Neutrophil (primary cell): ENCODE measurements around the gene GASK1B.

Experiments
- H3K27ac ChIP-seq: fragments of 200-600 bp; sonication (generic); 2 replicates; pipeline ENCODE4 v1.5.1; 2016; ENCODE audit warnings: mild to moderate bottlenecking, moderate library complexity
- H3K27me3 ChIP-seq: fragments of 200-600 bp; sonication (generic); 2 replicates; pipeline ENCODE4 v1.6.0; 2016; ENCODE audit warnings: mild to moderate bottlenecking
- H3K36me3 ChIP-seq: fragments of 200-600 bp; sonication (generic); 2 replicates; pipeline ENCODE4 v1.5.1; 2017
- H3K4me1 ChIP-seq, 2 experiments: fragments of 200-600 bp in 1 of 2; sonication (generic) in 1 of 2; 1 replicate in 1 of 2; 2 replicates in 1 of 2; pipeline versions ENCODE4 v1.5.1 to v1.6.1; 2013 to 2016; ENCODE audit warnings: low read depth in 1 of 2, low read length in 1 of 2, mild to moderate bottlenecking in 1 of 2, moderate library complexity in 1 of 2; ENCODE audit not compliant: control insufficient read depth in 1 of 2, insufficient read depth in 1 of 2
- H3K4me3 ChIP-seq, 2 experiments: fragments of 200-600 bp in 1 of 2; sonication (generic) in 1 of 2; 1 replicate in 1 of 2; 2 replicates in 1 of 2; pipeline ENCODE4 v1.5.1; 2013 to 2016; ENCODE audit warnings: low read depth in 1 of 2, low read length in 1 of 2, mild to moderate bottlenecking in 1 of 2, moderate library complexity in 1 of 2
- H3K9me3 ChIP-seq: fragments of 200-600 bp; sonication (generic); 2 replicates; pipeline ENCODE4 v1.5.1; 2016
- CTCF ChIP-seq: fragments of 200-600 bp; sonication (generic); IDR thresholded peaks from 2 replicates; pipeline ENCODE4 v1.5.1; 2016; ENCODE audit warnings: antibody characterized with exemption

The GASK1B gene

DNA sequence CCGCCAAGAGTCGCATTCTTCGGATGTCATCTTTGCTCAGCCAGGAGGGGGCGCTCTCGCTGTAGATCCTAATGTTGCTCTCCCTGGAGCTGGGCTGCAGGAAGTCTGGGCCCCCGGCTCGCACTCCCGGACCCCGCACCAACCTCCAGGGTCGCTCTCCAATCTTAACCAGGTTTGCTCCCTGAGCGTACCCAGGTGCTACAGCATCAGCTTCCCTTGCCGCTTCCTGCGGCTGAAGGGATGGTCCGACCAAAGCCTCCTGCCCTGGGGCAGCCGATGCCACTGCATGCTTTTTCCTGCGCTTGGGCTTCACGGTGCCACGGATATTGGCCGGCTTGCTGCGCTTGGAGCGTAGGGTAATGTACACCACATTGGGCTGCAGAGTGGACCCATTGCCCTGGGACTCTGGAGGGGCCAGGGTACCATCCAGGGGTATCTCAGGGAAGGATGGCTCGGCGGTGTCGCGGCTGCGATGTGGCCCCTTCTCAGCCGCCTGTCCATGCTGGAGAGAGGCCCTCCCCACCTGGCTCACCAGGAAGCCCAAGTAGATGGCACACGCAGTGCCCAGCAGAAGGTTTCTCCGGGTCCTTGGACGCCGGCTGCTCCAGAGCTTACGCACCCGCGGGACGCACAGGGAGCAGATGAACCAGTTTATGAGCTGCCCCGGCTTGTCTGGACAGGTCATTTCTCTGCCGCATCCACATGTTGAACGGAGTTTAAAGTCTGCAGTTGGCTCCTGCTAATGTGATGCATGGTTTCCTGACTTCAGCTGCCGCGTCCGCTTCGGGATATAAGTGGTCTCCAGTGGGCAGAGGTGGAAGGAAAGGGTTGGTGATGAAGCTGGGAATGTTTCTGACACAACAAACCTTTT is 1.9 kb downstream of the GASK1B start:
- peaks cover 26 to 33% of the 10 kb centered on the region in 2 experiments for H3K4me1 ChIP-seq
- H3K36me3 ChIP-seq: no peaks in the 10 kb centered on the region
- H3K4me3 ChIP-seq: peak overlapping the region; percentile 45 to 47
- peak; percentile 54 for TF ChIP-seq CTCF
- no peak overlapping the region for H3K27ac ChIP-seq
- peaks cover 35% of the 10 kb centered on the region for H3K27me3 ChIP-seq
- H3K9me3 ChIP-seq: no peaks in the 10 kb centered on the region

- Histone ChIP-seq H3K36me3 (no peaks in the 10 kb centered on the region), H3K27me3 (peaks cover 35% of the 10 kb centered on the region), H3K9me3 (no peaks in the 10 kb centered on the region), H3K4me3 (peak overlapping the region; percentile 45 to 47), H3K4me1 (peaks cover 26 to 33% of the 10 kb centered on the region in 2 experiments), H3K27ac (no peak overlapping the region)
- no peak for TF ChIP-seq CTCF
Observed at GRCh38 chr4:158169931-158170690, 2.7 kb downstream of the GASK1B start.

DNA sequence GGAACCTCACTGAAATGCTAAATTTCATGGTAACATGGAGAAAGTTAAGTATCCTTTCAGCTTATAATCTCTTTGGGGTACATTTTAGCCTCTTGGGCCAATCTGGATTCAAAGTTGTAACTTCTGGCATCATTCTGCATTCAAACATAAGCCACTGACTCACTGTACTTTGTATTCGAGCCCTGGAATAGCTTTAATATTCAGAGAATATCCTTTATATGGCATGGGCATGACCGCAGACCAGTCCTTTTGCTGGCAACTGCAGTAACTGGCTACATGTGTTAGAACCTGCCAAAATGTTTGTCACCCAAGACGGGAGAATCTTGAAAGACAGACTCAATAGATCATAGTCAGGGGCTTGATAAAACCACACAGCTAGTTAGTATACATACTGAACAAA is 3.3 kb downstream of the GASK1B start:
- Histone ChIP-seq H3K9me3 (no peaks in the 10 kb centered on the region), H3K27ac (no peak overlapping the region), H3K4me1 (peaks cover 26 to 33% of the 10 kb centered on the region in 2 experiments), H3K27me3 (peaks cover 35% of the 10 kb centered on the region), H3K36me3 (no peaks in the 10 kb centered on the region), H3K4me3 (no peak overlapping the region)
- no peak for TF ChIP-seq CTCF

DNA sequence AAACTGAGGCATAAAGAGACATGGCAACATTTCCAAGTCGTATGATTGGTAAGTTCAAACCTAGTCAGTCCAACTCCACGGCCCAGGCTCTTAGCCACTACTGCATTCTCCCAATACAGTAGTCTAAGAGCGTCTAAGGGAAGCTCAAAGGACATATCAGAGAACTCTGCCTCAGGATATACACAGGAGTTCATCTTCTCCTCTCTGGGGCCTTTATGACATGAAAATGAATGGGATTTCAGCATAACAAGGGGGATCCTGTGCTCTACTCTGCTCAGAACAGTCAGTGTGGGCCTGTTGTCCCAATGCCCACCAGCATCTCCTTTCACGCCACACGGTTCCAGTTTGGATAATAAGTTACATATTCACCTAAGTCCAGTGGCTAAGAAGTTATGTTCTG is 4.2 kb downstream of the GASK1B start:
- H3K4me1 ChIP-seq: peaks cover 26 to 33% of the 10 kb centered on the region in 2 experiments

DNA sequence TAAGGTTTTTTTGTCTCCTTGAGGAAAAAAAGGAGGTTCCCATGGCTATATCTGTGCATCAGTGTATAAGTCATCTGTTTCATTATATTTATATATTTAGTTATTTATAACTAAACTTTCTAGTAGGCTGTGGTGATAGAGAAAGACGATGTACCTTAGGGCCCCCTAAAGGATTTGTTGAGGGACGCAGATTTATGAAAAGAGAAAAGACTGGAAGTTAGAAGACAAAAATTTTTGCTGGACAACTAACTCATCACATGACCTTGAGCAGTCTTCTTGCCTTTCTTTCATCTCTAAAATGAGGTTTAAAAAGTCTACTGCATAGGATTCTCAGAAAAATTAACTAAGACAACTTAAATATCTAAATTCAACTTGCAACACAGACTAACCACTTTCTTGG is 6.1 kb downstream of the GASK1B start:
- H3K4me3 ChIP-seq: no peak overlapping the region
- no peak for TF ChIP-seq CTCF
- H3K27ac ChIP-seq: no peak overlapping the region
- H3K9me3 ChIP-seq: no peaks in the 10 kb centered on the region
- no peaks in the 10 kb centered on the region for H3K36me3 ChIP-seq
- peaks cover 16 to 22% of the 10 kb centered on the region in 2 experiments for H3K4me1 ChIP-seq
- H3K27me3 ChIP-seq: peaks cover 26% of the 10 kb centered on the region

More for the DNA sequence above, 4.2 kb downstream of the GASK1B start:
- peaks cover 35% of the 10 kb centered on the region for H3K27me3 ChIP-seq
- H3K36me3 ChIP-seq: no peaks in the 10 kb centered on the region
- no peak for TF ChIP-seq CTCF
- H3K4me3 ChIP-seq: no peak overlapping the region
- H3K9me3 ChIP-seq: no peaks in the 10 kb centered on the region
- no peak overlapping the region for H3K27ac ChIP-seq
